DOHH2 (cell line): Measurements from ENCODE around the gene CA6.

Source experiments
- H3F3A ChIP-seq: fragments of 200-600 bp; sonication (generic), shearing (Covaris generic); 2 replicates; pipeline ENCODE4 v1.6.0; 2016; ENCODE audit warnings: antibody characterized with exemption, mild to moderate bottlenecking; ENCODE audit not compliant: control insufficient read depth, insufficient read depth
- H3K27ac ChIP-seq: fragments of 200-600 bp; sonication (generic); 2 replicates; pipeline ENCODE4 v1.5.1; 2014; ENCODE audit warnings: low read depth, mild to moderate bottlenecking, low read length, moderate library complexity
- H3K27me3 ChIP-seq: fragments of 200-600 bp; sonication (generic); 2 replicates; pipeline ENCODE4 v1.6.1; 2014; ENCODE audit warnings: mild to moderate bottlenecking, low read length, mixed read lengths; ENCODE audit not compliant: control insufficient read depth
- H3K36me3 ChIP-seq: fragments of 200-600 bp; sonication (generic); 2 replicates; pipeline ENCODE4 v1.6.1; 2014; ENCODE audit warnings: mild to moderate bottlenecking, low read length, moderate library complexity, mixed read lengths; ENCODE audit not compliant: control insufficient read depth
- H3K4me1 ChIP-seq: fragments of 200-600 bp; sonication (generic); 2 replicates; pipeline ENCODE4 v1.6.1; 2014; ENCODE audit warnings: mild to moderate bottlenecking, low read length, mixed read lengths; ENCODE audit not compliant: control insufficient read depth
- H3K4me2 ChIP-seq: fragments of 200-600 bp; sonication (generic); 2 replicates; pipeline ENCODE4 v1.6.0; 2014; ENCODE audit warnings: mild to moderate bottlenecking, low read length, moderate library complexity
- H3K4me3 ChIP-seq: fragments of 200-600 bp; sonication (generic); 2 replicates; pipeline ENCODE4 v1.5.1; 2014; ENCODE audit warnings: mild to moderate bottlenecking, low read length, mixed read lengths
- H3K79me2 ChIP-seq: fragments of 200-600 bp; sonication (generic); 2 replicates; pipeline ENCODE4 v1.6.1; 2014; ENCODE audit warnings: mild to moderate bottlenecking, low read length, mixed read lengths; ENCODE audit not compliant: control insufficient read depth
- H3K9me2 ChIP-seq: fragments of 200-600 bp; sonication (generic); replicated peaks from 2 replicates; pipeline ENCODE4 v1.6.1; 2014; ENCODE audit warnings: mild to moderate bottlenecking, low read length, mixed read lengths; ENCODE audit not compliant: control insufficient read depth
- H3K9me3 ChIP-seq: fragments of 200-600 bp; sonication (generic); 2 replicates; pipeline ENCODE4 v1.6.1; 2014; ENCODE audit warnings: antibody characterized with exemption, low read length, mixed read lengths; ENCODE audit not compliant: control insufficient read depth, insufficient read depth
- H4K20me1 ChIP-seq: fragments of 200-600 bp; sonication (generic); 2 replicates; pipeline ENCODE4 v1.6.0; 2014; ENCODE audit warnings: low read depth, mild to moderate bottlenecking, antibody characterized with exemption, low read length, moderate library complexity; ENCODE audit not compliant: control insufficient read depth, insufficient read depth
- EZH2phosphoT487 ChIP-seq: fragments of 200-600 bp; sonication (generic); IDR thresholded peaks from 2 replicates; pipeline ENCODE4 v1.6.1; 2017; ENCODE audit warnings: borderline replicate concordance, mild to moderate bottlenecking, antibody characterized with exemption, low read length, moderate library complexity, mixed read lengths
- TF ChIP-seq, protein P1 (sequence below): fragments of 200-600 bp; sonication (generic); IDR thresholded peaks from one replicate; pipeline ENCODE4 v1.5.1; 2014; ENCODE audit warnings: antibody characterized with exemption, mild to moderate bottlenecking, low read depth, low read length; ENCODE audit not compliant: poor library complexity, severe bottlenecking

Gene CA6

DNA sequence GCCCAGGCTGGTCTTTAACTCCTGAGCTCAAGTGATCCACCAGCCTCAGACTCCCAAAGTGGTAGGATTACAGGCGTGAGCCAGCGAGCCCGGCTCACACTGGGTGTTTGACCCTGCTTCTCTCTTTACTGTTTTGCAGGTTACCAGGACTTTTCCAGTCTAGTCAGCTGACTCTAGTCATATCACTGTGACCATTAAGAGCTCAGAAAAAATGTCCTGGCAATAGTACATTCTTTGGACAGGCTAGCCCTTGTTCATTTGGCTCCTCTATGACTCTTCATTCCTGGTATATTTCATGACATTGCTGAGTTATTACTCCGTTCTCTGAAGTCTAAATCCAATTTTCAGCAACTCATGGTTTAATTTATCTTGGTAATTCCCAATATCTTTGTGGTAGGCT lies 8.0 kb upstream of the CA6 start:
- TF ChIP-seq, protein P1, sequence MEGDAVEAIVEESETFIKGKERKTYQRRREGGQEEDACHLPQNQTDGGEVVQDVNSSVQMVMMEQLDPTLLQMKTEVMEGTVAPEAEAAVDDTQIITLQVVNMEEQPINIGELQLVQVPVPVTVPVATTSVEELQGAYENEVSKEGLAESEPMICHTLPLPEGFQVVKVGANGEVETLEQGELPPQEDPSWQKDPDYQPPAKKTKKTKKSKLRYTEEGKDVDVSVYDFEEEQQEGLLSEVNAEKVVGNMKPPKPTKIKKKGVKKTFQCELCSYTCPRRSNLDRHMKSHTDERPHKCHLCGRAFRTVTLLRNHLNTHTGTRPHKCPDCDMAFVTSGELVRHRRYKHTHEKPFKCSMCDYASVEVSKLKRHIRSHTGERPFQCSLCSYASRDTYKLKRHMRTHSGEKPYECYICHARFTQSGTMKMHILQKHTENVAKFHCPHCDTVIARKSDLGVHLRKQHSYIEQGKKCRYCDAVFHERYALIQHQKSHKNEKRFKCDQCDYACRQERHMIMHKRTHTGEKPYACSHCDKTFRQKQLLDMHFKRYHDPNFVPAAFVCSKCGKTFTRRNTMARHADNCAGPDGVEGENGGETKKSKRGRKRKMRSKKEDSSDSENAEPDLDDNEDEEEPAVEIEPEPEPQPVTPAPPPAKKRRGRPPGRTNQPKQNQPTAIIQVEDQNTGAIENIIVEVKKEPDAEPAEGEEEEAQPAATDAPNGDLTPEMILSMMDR, result no peak
- TF ChIP-seq EZH2phosphoT487, result no peak

GRCh38 chr1:8938232-8938999 lies 7.3 kb upstream of the CA6 start:
- H3K27ac ChIP-seq, result peak overlapping the region; percentile 96
- peak overlapping the region; percentile 73 for H3K4me3 ChIP-seq
- H3K4me1 ChIP-seq, result peaks cover 97% of the 10 kb centered on the region
- TF ChIP-seq EZH2phosphoT487, result no peak
- TF ChIP-seq, protein P1, result no peak
- H3K9me3 ChIP-seq, result no peaks in the 10 kb centered on the region
- peaks cover 38% of the 10 kb centered on the region for H3F3A ChIP-seq
- no peaks in the 10 kb centered on the region for H4K20me1 ChIP-seq
- no peaks in the 10 kb centered on the region for H3K27me3 ChIP-seq
- H3K9me2 ChIP-seq, result no peaks in the 10 kb centered on the region
- H3K36me3 ChIP-seq, result peaks cover 5% of the 10 kb centered on the region
- peaks cover 14% of the 10 kb centered on the region for H3K79me2 ChIP-seq
- H3K4me2 ChIP-seq, result peak overlapping the region; percentile 59

More for the DNA sequence above, 8.0 kb upstream of the CA6 start:
- peaks cover 5% of the 10 kb centered on the region for H3K36me3 ChIP-seq
- peak overlapping the region; percentile 96 for H3K27ac ChIP-seq
- H3K4me3 ChIP-seq, result peak overlapping the region; percentile 73
- H3K79me2 ChIP-seq, result peaks cover 14% of the 10 kb centered on the region
- no peaks in the 10 kb centered on the region for H3K9me3 ChIP-seq
- no peaks in the 10 kb centered on the region for H3K9me2 ChIP-seq
- no peaks in the 10 kb centered on the region for H3K27me3 ChIP-seq
- peaks cover 90% of the 10 kb centered on the region for H3K4me1 ChIP-seq
- H4K20me1 ChIP-seq, result no peaks in the 10 kb centered on the region
- peak overlapping the region; percentile 59 for H3K4me2 ChIP-seq
- peaks cover 38% of the 10 kb centered on the region for H3F3A ChIP-seq

DNA sequence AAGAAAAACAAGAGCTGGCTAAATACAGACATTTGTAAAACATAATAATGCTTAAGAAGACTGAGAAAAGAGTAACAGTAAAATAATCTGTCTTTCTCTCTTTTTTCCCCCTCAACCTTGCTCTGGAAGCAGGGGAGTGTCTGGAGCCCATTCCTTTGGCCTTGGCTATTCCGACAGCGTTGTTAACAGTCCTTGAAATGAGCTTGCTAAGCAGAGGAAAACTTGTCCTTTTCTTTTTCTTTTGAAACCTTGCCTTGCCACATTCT lies 6.7 kb upstream of the CA6 start:
- Histone ChIP-seq H3K9me3 (no peaks in the 10 kb centered on the region), H3K27ac (peak overlapping the region; percentile 96), H4K20me1 (no peaks in the 10 kb centered on the region), H3F3A (peaks cover 41% of the 10 kb centered on the region), H3K4me1 (peaks cover 97% of the 10 kb centered on the region), H3K9me2 (no peaks in the 10 kb centered on the region), H3K27me3 (no peaks in the 10 kb centered on the region), H3K36me3 (peaks cover 5% of the 10 kb centered on the region), H3K79me2 (peaks cover 14% of the 10 kb centered on the region), H3K4me3 (peak overlapping the region; percentile 73), H3K4me2 (peak overlapping the region; percentile 59)
- TF ChIP-seq, protein P1, result no peak
- no peak for TF ChIP-seq EZH2phosphoT487
